SKM-1 (cell line): ENCODE measurements around the gene ABHD14A.

Source experiments
- DNase-seq: peaks from one replicate; lab custom pipeline; 2025; ENCODE audit not compliant: unreplicated experiment; lab: John Stamatoyannopoulos, UW

The ABHD14A gene

GRCh38 chr3:51940648-51941462, 34.0 kb upstream of the ABHD14A start:
- no peak for DNase-seq

GRCh38 chr3:51941463-51941797, 33.4 kb upstream of the ABHD14A start:
- no peak for DNase-seq

- peak; percentile 100 for DNase-seq
Observed at GRCh38 chr3:51941798-51942602, 32.9 kb upstream of the ABHD14A start, which contains the start of the genes PARP3 and RRP9. Gene PARP3 (plus strand): TSS chr3:51942363. CDS start chr3:51943356, 993 bp downstream. Gene RRP9 (minus strand): TSS chr3:51941904. CDS start chr3:51941867, 37 bp downstream.

GRCh38 chr3:51942603-51943450, 32.0 kb upstream of the ABHD14A start:
- DNase-seq, result no peak

GRCh38 chr3:51943451-51944391, 31.1 kb upstream of the ABHD14A start:
- no peak for DNase-seq

- DNase-seq, result no peak
Observed at GRCh38 chr3:51944451-51945021, 30.3 kb upstream of the ABHD14A start.

GRCh38 chr3:51945031-51945840, 29.6 kb upstream of the ABHD14A start:
- DNase-seq, result no peak

GRCh38 chr3:51945926-51946705, 28.7 kb upstream of the ABHD14A start:
- DNase-seq, result no peak

GRCh38 chr3:51946796-51947195, 28.1 kb upstream of the ABHD14A start:
- DNase-seq, result no peak

GRCh38 chr3:51947215-51947900, 27.5 kb upstream of the ABHD14A start:
- DNase-seq, result no peak

- DNase-seq, result no peak
Observed at GRCh38 chr3:51948016-51948580, 26.8 kb upstream of the ABHD14A start.

- DNase-seq, result no peak
Observed at GRCh38 chr3:51949121-51949520, 25.7 kb upstream of the ABHD14A start.

GRCh38 chr3:51950899-51951298, 24.0 kb upstream of the ABHD14A start:
- no peak for DNase-seq

- DNase-seq, result peak; percentile 77
Observed at GRCh38 chr3:51953445-51953844, 21.4 kb upstream of the ABHD14A start.

- DNase-seq, result peak; percentile 54
Observed at GRCh38 chr3:51954105-51954504, 20.8 kb upstream of the ABHD14A start.

GRCh38 chr3:51954713-51955112, 20.2 kb upstream of the ABHD14A start:
- DNase-seq, result no peak

- no peak for DNase-seq
Observed at GRCh38 chr3:51955175-51955892, 19.5 kb upstream of the ABHD14A start, which contains the start of gene GPR62. Gene GPR62 (plus strand): TSS chr3:51955381. CDS start chr3:51955653, 272 bp downstream.
